BE2C (cell line): ENCODE measurements around the gene CD19. TPM values are rescaled to one million over a fixed set of nuclear protein-coding genes. Genes with fewer than 3 reads are reported as not detected.
"Not testable (repeated sequence)": the region's sequence is repeated elsewhere in the genome, so short reads cannot be mapped to it uniquely, and the experiment has no call there.

Experiments used
- DNase-seq: peaks from one replicate; pipeline ENCODE4 v3.0.0-alpha.2; 2020
- H3K27me3 ChIP-seq: fragments of 250-450 bp; sonication (Bioruptor Pico); 2 replicates; pipeline ENCODE4 v1.5.1; 2020; ENCODE audit warnings: mild to moderate bottlenecking
- H3K36me3 ChIP-seq: fragments of 250-450 bp; sonication (Bioruptor Pico); 2 replicates; pipeline ENCODE4 v1.5.1; 2020; ENCODE audit warnings: mild to moderate bottlenecking
- H3K4me1 ChIP-seq: fragments of 250-450 bp; sonication (Bioruptor Pico); 2 replicates; pipeline ENCODE4 v1.5.1; 2020
- H3K4me3 ChIP-seq: 2 replicates; pipeline ENCODE4 v1.5.1; 2011; ENCODE audit warnings: low read depth, low read length
- H3K9me3 ChIP-seq: fragments of 250-450 bp; sonication (Bioruptor Pico); 2 replicates; pipeline ENCODE4 v1.5.1; 2020
- polyA plus RNA-seq: library from polyadenylated mRNA; unstranded; fragments of >200 nt; gene quantifications from one replicate; pipeline ENCODE4 v1.2.1, GENCODE V29; 2012; ENCODE audit warnings: low read depth, missing spikeins; ENCODE audit not compliant: insufficient read length, insufficient read depth
- TF ChIP-seq, protein P1 (sequence below): IDR thresholded peaks from 2 replicates; pipeline ENCODE4 v1.5.1; 2012; ENCODE audit warnings: mild to moderate bottlenecking, low read depth, low read length

CD19 gene
- polyA plus RNA-seq = not detected

DNA sequence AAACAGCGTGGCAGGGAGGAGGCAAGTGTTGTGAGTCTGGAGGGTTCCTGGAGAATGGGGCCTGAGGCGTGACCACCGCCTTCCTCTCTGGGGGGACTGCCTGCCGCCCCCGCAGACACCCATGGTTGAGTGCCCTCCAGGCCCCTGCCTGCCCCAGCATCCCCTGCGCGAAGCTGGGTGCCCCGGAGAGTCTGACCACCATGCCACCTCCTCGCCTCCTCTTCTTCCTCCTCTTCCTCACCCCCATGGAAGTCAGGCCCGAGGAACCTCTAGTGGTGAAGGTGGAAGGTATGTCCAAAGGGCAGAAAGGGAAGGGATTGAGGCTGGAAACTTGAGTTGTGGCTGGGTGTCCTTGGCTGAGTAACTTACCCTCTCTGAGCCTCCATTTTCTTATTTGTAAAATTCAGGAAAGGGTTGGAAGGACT is at the start of gene CD19:
Gene CD19, plus strand, starts transcription at position 171 of the 425 bp plus-strand sequence. Its CDS starts 30 bp downstream, at position 201.
- H3K9me3 ChIP-seq = no peaks in the 10 kb centered on the region
- no peak within 1 kb of the TSS for H3K4me3 ChIP-seq
- no peaks in the 10 kb centered on the region for H3K27me3 ChIP-seq
- no peaks in the 10 kb centered on the region for H3K4me1 ChIP-seq
- H3K36me3 ChIP-seq = no peaks in the 10 kb centered on the region
- DNase-seq = no peak
- TF ChIP-seq, protein P1, sequence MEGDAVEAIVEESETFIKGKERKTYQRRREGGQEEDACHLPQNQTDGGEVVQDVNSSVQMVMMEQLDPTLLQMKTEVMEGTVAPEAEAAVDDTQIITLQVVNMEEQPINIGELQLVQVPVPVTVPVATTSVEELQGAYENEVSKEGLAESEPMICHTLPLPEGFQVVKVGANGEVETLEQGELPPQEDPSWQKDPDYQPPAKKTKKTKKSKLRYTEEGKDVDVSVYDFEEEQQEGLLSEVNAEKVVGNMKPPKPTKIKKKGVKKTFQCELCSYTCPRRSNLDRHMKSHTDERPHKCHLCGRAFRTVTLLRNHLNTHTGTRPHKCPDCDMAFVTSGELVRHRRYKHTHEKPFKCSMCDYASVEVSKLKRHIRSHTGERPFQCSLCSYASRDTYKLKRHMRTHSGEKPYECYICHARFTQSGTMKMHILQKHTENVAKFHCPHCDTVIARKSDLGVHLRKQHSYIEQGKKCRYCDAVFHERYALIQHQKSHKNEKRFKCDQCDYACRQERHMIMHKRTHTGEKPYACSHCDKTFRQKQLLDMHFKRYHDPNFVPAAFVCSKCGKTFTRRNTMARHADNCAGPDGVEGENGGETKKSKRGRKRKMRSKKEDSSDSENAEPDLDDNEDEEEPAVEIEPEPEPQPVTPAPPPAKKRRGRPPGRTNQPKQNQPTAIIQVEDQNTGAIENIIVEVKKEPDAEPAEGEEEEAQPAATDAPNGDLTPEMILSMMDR = no peak

DNA sequence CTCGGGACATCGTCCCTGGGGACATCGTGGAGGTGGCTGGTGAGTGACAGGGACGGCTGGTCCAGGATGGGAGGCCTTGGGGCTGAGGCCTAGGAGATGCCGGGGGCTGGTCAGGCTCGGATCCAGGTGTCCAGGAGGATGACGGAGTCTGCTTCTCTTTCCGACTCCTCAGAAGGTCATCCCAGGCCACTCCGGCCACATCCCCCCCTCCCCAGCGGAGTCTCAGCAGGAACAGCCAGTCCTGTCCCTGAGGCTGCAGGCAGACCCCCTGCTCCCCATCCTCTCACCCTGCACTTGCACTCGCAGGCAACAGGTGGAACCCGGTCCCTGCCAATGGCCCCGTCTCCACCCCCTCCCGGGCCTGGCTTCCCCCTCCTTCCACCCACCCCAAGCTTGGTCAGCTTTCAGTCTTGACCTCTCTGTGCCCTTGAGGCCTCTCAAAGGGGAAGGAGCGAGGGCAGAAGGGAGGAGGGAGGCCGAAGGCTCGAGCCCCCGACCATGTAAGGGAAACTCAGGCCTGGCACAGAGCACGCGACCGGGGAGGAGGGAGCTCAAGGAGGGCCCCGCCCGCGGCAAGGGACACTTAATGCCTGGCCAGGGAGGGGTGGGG is 49.1 kb upstream of the CD19 start:
- Histone ChIP-seq H3K9me3 (peaks cover 4% of the 10 kb centered on the region), H3K4me1 (no peaks in the 10 kb centered on the region), H3K27me3 (no peaks in the 10 kb centered on the region), H3K36me3 (no peaks in the 10 kb centered on the region), H3K4me3 (no peak overlapping the region)
- no peak for DNase-seq
- TF ChIP-seq, protein P1 = no peak

DNA sequence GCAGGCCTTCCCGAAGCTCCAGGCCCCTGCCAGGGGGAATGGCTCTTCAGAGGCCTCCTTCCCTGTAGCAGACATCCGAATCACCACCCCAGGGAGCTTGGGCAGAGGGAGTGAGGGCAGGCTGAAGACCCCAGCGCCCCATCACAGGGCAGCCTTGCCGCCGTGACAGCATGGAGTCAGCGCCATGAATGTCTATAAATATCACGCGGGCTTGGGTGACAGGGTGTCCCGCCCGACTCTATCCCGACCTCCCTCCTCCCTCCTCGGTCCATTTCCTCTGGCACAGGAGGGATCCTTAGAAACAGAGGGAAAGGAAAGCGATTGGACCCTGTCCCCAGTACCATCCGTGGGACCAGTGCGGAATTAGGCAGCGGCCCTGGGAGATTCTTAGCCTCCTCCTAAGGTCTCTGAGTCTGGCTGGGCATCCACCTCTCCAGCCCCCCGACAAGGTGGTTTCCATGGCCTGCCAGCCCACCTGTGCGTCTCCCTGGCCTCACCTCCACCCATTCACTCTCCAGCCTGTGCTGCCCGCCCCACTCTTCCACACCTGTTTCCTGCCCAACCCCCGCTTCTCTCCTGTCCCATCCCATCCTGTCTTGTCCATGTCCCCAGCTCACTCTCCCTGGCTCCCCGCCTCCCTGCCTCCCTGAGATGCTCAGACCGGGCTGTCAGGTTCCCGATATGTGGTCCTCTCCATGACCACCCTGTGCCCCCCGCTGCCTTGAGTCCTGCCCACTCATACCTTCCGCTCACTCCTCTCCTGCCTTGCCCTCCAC is 48.4 kb upstream of the CD19 start:
- no peaks in the 10 kb centered on the region for H3K27me3 ChIP-seq
- H3K4me3 ChIP-seq = no peak overlapping the region
- peaks cover 4% of the 10 kb centered on the region for H3K9me3 ChIP-seq
- no peaks in the 10 kb centered on the region for H3K4me1 ChIP-seq
- H3K36me3 ChIP-seq = no peaks in the 10 kb centered on the region
- no peak for DNase-seq
- TF ChIP-seq, protein P1 = no peak

DNA sequence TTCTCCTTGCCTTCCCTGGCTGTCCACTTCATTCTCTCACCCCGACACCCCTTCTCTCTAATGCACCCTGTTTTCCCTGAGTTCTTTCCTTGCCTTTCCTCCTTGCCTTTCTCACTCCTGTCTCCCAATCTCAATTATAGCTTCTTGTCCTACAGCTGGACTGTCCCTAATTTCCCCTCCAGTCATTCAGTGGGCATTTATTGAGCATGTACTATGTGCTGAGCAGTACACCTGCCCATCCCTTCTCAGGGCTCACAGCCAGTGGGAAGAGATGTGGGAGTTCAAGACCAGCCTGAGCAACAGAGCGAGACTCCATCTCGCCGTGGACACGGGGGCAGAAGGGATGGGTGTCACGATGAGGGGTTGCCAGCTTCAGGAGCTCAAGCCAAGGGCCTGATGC is 47.7 kb upstream of the CD19 start:
- DNase-seq = no peak
- Histone ChIP-seq H3K36me3 (no peaks in the 10 kb centered on the region), H3K9me3 (peaks cover 4% of the 10 kb centered on the region), H3K27me3 (no peaks in the 10 kb centered on the region), H3K4me3 (no peak overlapping the region), H3K4me1 (no peaks in the 10 kb centered on the region)
- TF ChIP-seq, protein P1 = no peak

DNA sequence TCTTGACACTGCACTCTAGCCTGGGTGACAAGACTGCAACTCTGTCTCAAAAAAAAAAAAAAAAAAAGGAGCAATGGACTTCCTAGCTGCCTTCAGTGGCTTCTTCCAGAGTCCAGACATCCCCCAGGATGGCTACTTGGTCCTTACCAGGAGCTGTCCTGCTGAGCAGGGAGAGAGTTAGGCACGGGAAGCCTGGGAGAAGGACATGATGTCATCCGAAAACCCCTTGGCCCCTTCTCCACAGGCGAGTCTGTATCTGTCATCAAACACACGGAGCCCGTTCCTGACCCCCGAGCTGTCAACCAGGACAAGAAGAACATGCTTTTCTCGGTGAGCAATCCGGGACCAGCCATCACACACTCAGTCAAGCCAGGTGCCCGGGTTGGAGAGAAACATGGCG is 44.8 kb upstream of the CD19 start:
- Histone ChIP-seq H3K4me3 (no peak overlapping the region), H3K9me3 (no peaks in the 10 kb centered on the region), H3K4me1 (no peaks in the 10 kb centered on the region), H3K36me3 (no peaks in the 10 kb centered on the region), H3K27me3 (no peaks in the 10 kb centered on the region)
- DNase-seq = no peak
- TF ChIP-seq, protein P1 = no peak

DNA sequence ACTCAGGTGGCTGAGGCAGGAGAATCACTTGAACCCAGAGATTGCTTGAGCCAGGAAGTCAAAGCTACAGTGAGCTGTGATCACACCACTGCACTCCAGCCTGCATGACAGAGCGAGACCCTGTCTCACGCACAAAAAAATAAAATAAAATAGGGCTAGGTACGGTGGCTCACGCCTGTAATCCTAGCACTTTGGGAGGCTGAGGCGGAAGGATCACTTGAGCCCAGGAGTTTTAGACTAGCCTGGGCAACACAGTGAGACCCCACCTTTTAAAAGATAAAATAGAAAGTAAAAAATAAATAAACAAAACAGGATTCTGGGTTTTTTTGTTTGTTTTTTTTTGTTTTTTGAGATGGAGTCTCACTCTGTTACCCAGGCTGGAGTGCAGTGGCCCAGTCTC is 41.4 kb upstream of the CD19 start:
- not testable (repeated sequence) for H3K27me3 ChIP-seq, H3K36me3 ChIP-seq, DNase-seq, H3K4me1 ChIP-seq, H3K4me3 ChIP-seq, H3K9me3 ChIP-seq
